Mammary epithelial cell (primary cell): ENCODE results near the gene TBXAS1.

Experiments
- EZH2 ChIP-seq: IDR thresholded peaks from 2 replicates; pipeline ENCODE4 v1.6.1; 2012; ENCODE audit warnings: low read length, inconsistent platforms, borderline replicate concordance
- TF ChIP-seq, protein P1 (sequence below), 2 donors: IDR thresholded peaks in 1 of 2; conservative IDR thresholded peaks in 1 of 2; 2 replicates each; pipeline ENCODE4 v1.5.1; 2011 to 2012; ENCODE audit warnings: inconsistent platforms in 2 of 2, low read length in 2 of 2, mild to moderate bottlenecking in 2 of 2, control low read depth in 1 of 2, low read depth in 1 of 2; ENCODE audit not compliant: insufficient read depth in 1 of 2; ENCODE audit errors: extremely low read depth in 1 of 2

DNA sequence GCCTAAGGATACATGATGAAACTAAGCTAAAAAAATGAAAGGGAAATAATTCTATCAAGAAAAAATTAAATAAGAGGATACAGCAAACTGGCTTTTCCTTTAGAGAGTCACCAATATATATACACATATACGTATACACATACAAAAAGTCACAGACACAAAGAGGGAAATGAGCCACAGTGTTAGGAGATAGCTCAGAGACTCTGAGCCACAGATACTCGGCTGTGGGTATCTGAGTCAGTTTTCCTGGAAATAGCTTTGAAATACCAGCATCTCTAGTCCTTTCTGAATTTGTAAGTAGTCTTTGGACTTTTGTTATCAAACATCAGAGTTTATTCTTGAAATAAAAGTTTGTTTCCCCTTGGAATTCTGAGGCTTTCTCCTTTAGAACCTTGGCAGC, 111.8 kb downstream of the TBXAS1 start:
- TF ChIP-seq, protein P1, sequence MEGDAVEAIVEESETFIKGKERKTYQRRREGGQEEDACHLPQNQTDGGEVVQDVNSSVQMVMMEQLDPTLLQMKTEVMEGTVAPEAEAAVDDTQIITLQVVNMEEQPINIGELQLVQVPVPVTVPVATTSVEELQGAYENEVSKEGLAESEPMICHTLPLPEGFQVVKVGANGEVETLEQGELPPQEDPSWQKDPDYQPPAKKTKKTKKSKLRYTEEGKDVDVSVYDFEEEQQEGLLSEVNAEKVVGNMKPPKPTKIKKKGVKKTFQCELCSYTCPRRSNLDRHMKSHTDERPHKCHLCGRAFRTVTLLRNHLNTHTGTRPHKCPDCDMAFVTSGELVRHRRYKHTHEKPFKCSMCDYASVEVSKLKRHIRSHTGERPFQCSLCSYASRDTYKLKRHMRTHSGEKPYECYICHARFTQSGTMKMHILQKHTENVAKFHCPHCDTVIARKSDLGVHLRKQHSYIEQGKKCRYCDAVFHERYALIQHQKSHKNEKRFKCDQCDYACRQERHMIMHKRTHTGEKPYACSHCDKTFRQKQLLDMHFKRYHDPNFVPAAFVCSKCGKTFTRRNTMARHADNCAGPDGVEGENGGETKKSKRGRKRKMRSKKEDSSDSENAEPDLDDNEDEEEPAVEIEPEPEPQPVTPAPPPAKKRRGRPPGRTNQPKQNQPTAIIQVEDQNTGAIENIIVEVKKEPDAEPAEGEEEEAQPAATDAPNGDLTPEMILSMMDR (conservative IDR thresholded peaks at IDR 0.05 in 1 of 2, IDR thresholded peaks at IDR 0.05 in 1 of 2; ENCODE audit: extremely low read depth in 1 of 2, insufficient read depth in 1 of 2, low read depth in 1 of 2, low read length in 2 of 2): no peak
- no peak for TF ChIP-seq EZH2
